Mammary epithelial cell (primary cell): ENCODE results near the gene KCTD2.

Source experiments
- EZH2 ChIP-seq: IDR thresholded peaks from 2 replicates; pipeline ENCODE4 v1.6.1; 2012; ENCODE audit warnings: low read length, inconsistent platforms, borderline replicate concordance
- TF ChIP-seq, protein P1 (sequence below), 2 donors: IDR thresholded peaks in 1 of 2; conservative IDR thresholded peaks in 1 of 2; 2 replicates each; pipeline ENCODE4 v1.5.1; 2011 to 2012; ENCODE audit warnings: inconsistent platforms in 2 of 2, low read length in 2 of 2, mild to moderate bottlenecking in 2 of 2, control low read depth in 1 of 2, low read depth in 1 of 2; ENCODE audit not compliant: insufficient read depth in 1 of 2; ENCODE audit errors: extremely low read depth in 1 of 2

DNA sequence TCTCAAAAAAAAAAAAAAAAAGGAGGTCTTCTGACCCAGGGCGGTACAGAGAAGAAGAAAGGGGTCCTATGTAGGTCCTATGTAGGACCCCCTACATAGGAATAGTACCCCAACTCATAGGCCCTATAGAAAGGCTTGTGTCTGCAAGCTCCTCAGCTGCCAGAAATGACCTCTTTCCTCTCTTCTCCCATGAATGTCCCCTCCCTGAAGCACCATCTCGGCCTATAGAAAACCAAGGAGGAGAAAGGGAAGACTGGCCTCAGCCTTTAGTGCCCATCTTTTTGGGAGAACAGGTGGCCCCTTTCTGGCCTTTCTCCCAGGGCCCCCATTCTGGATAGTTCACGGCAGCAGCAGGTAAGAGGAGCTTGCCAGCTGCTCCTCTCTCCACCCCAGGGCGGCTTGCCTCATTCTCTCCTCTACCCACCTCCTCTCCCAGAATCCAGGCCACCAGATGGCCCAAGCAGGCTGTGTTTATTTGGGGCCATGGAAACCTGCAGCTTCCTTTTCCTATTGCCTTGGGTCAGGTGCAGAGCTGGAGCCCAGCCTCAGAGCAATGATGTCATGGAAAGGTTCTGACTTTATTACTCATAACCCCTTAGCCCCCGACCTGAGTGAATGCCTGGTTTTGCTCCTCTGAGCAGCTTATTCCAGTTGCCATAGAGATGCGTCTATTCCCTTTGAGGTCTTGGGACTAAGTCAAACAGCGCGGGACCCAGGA, 36.2 kb upstream of the KCTD2 start:
- TF ChIP-seq, protein P1, sequence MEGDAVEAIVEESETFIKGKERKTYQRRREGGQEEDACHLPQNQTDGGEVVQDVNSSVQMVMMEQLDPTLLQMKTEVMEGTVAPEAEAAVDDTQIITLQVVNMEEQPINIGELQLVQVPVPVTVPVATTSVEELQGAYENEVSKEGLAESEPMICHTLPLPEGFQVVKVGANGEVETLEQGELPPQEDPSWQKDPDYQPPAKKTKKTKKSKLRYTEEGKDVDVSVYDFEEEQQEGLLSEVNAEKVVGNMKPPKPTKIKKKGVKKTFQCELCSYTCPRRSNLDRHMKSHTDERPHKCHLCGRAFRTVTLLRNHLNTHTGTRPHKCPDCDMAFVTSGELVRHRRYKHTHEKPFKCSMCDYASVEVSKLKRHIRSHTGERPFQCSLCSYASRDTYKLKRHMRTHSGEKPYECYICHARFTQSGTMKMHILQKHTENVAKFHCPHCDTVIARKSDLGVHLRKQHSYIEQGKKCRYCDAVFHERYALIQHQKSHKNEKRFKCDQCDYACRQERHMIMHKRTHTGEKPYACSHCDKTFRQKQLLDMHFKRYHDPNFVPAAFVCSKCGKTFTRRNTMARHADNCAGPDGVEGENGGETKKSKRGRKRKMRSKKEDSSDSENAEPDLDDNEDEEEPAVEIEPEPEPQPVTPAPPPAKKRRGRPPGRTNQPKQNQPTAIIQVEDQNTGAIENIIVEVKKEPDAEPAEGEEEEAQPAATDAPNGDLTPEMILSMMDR (conservative IDR thresholded peaks at IDR 0.05 in 1 of 2, IDR thresholded peaks at IDR 0.05 in 1 of 2; ENCODE audit: extremely low read depth in 1 of 2, insufficient read depth in 1 of 2, low read depth in 1 of 2, low read length in 2 of 2): no peak
- no peak for TF ChIP-seq EZH2
